GM21447 (cell line): ENCODE data around the gene HECTD4.

ENCODE experiments used
- ATAC-seq: cut with Tn5 transposase; IDR thresholded peaks from one replicate; pipeline ENCODE4 v1.9.1; 2021; ENCODE audit not compliant: unreplicated experiment

The HECTD4 gene

GRCh38 chr12:112217647-112218046, 164.6 kb downstream of the HECTD4 start:
- no peak for ATAC-seq

GRCh38 chr12:112216223-112216622, 166.0 kb downstream of the HECTD4 start:
- ATAC-seq = no peak

GRCh38 chr12:112214064-112214463, 168.2 kb downstream of the HECTD4 start:
- ATAC-seq = no peak

DNA sequence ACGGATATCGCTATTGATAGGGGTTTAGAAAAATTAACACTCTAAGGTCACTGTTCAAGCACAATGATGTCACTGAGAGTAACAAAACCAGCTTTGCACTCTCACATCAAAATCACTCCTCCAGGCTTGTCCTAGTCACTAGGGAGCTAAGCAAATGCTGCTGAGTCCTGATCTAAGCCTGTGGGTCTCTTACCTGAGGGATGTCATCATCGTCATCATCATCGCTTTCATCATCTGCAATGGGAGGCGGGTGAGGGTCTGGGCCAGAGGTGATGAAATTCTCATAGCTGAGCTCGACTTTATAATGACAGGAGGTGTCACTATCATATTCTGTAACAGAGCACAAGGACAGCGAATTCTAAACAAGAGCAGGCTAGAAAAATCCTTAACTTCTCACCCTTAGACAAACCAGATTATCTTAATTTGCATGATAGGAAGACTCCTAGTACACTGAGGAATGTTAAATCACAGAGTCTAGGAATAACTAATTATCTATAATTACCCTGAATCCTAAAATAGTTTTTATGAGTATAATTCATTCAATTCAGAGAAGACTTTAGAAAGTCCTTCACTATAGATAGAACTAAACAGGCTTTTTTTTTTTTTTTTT, 173.8 kb downstream of the HECTD4 start:
- no peak for ATAC-seq

DNA sequence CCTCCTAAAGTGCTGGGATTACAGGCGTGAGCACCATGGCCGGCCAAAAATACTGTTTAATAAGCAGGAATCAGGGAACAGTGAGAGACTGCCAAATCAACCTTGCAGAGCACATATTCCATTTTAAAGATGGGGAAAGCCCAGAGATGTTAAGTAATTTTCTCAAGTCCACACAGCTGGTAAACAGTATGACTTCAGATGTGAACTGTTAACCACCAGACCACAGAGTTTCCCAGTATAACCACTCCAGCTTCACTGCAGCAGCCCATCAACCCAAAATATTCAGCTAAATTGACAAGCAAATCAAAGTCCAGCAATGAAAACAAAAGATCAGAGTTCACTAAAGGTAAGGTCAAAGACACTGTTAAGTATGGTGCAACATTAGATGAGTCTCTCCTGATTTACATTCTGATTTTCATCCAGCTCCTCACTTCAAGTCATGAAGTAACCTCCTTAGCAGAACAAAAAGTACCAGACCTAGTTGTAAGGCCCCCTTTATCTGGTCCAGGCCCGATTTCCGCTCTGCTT, 174.8 kb downstream of the HECTD4 start:
- ATAC-seq = no peak

GRCh38 chr12:112206944-112207343, 175.3 kb downstream of the HECTD4 start:
- no peak for ATAC-seq

DNA sequence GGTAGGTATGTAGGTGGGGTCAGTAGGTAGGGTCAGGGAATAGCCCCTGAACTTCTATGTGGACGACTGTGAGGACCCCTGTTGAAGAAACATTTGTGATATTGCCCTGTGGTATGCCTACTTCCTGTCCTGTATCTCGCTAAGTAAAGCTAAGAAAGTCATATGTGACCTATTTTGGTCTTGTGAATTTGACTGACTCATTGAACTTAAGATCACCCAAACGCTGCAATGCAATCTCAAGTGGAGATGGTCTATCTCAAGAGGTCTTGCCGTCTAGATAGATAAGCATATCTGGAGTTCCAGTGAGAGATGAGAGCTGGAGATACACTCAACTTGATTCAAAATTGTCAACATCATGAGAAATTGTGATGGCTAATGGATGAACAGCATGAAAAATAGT, 183.1 kb downstream of the HECTD4 start:
- ATAC-seq = no peak

GRCh38 chr12:112198120-112198733, 184.0 kb downstream of the HECTD4 start:
- ATAC-seq = no peak

GRCh38 chr12:112196196-112196875, 185.9 kb downstream of the HECTD4 start:
- no peak for ATAC-seq

DNA sequence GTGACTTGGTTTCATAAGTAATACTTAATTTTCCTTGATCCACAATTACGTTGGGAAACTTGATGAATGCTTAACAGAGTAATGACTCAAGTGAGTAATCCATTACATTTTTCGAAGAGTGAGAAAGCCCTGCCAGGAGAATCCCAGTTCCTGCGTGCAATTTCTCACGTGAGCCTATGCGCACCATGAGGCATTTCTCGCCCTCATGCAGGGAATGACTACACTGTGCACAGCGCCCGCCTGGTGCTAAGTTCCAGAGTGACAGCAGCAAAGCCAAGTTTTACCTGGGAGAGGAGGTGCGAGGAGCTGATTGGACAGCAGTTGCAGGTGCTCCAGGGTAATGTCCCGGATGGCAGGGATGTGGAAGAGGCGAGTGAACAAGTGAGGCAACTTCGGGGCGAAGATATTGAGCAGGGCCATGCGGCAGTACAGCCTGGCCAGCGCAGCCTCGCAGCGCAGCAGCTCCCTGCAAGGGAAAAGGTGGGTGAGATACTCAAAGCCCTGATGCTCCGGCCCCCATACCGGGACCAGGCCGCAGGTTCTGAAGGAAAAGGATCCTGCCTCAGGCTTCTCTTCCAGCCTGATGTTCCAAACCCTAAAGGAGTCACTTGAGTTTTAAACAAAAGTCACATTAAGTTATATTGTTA, 187.5 kb downstream of the HECTD4 start:
- ATAC-seq = no peak

DNA sequence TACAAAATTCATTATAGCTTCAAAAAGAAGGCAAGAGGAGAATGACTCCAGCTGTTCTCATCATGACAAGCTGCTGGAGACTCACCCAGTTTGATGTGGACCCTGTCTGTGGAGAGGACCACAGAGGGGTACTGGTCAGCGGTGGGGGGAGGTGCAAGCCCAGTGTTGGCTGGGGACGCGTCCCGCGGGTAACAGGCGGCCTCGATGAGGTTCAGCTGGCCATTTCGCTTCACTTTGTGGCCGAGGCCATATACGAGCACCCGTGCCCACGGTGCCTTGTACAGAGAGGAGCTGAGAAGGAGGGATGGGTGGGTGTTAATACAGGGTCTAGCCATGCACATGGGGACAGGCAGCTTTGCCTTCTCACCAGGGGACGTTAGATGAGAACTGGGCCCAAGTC, 189.8 kb downstream of the HECTD4 start:
- ATAC-seq = no peak

- ATAC-seq = no peak
Measured at GRCh38 chr12:112191840-112192321, 190.3 kb downstream of the HECTD4 start.

DNA sequence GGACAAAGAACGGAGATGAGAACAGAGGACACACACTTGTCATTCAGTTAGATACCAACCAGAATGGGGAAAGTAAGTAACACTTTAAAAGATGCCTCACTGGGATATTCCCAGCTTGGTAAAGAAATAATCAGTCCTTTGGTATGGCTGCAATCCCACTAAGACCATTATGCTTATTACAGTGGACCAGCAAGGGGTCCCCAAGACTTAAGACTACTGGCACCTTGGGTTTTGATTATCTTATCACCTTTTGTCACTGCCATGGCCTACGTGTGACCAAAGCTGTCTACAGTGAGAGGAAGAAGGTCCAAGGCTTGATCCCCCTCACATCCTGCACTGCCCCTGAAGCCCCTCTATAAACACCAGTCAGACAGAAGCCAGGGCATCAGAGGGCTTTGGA, 191.0 kb downstream of the HECTD4 start:
- no peak for ATAC-seq

DNA sequence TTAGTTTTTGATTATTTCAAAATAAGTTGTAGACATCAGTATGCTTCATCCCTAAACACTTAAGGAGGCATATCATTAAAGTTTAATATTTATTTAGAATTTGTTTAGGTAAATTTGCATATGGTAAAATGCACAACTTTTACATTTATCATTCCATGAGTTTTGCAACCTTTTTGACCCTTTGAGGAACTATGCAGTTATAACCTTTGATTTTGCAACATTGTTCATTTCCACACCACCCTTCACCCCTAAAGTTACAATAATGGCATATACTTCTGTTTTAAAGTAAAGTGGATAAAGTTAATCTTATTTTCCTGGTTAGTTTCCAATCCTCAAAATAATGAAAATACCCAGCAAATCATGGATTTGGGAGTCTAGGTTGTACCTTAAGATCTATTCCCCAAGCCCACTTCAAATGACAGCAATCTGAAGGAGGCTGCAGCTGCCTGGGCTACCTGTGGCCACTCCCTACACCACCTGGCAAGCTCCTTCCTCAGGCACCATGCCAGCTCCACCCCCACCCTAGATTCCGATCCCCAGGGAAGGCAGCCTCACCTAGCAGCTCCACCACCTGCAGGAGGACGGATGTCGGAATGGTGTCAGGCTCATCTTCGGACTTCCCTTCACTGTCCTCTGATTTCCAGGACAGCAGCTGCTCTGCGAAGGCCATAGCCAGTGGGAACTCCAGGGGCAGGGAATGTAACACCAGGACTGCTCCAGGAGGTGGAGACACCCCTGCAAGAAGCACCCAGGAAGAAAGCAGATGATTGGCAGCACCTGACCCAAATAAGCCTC, 191.8 kb downstream of the HECTD4 start:
- ATAC-seq = no peak

DNA sequence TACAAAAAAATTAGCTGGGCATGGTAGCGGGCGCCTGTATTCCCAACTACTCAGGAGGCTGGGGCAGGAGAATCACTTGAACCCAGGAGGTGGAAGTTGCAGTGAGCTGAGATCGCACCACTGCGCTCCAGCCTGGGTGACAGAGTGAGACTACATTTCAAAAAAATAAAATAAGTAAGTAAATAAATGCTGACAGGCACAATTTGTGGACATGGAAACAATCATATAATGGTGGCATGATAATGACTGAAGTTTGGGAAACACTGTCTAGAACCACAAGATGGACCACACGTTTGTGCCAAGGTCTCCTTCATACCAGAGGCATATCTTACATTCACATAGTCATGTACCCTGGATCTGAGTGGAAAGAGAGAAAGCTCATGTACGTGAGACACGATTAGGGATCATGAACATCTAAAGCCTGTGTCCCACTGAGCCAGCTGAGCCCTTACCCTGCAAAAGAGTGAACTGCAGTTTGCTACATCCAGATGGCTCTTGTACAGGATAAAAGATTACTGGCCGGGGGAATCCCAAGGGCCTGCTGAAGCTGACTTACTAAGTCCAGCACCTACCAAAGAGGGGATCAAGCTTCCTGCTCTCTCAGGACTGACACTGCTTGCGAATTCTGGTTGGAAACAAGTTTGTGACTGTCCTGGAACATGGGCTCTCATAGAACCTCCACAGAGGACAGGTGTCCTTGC, 194.0 kb downstream of the HECTD4 start:
- ATAC-seq = no peak

DNA sequence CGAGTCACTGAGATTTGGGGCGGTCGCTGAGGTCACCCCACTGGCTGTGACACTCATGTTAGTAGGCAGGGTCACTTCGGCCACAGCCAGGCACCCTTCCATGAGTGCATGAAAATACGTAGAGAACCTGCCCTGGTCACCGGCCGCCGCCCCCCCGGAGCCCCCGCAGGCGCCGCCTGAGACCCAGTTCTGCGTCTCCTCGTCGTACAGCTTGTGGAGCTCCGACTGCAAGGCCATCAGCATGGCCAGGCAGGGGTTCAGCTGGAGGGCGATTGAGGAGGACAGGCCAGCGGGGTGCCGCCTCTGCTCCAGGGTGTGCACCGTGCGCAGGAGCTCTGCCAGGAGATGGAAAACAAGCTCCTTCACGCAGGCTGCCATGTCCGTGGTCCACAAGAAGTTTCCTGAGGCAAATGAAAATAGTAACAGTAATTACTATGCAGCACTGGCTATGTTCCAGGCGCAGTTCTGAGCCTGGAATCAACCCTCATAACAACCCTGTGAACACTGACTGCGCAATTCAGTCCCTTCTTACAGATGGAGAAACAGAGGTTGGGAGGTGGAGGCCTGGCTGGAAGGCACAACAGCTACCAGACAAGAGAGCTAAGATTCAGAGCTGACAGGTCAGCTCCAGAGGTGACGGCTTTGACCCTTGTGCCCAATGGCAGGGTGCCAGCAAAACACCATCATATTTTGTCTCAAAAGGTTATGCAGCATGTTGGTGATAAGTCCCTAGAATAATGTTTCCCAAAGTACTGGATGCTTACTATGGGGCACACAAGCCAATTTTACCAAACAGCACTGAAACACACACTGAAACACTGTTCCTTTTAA, 196.9 kb downstream of the HECTD4 start:
- ATAC-seq = no peak

DNA sequence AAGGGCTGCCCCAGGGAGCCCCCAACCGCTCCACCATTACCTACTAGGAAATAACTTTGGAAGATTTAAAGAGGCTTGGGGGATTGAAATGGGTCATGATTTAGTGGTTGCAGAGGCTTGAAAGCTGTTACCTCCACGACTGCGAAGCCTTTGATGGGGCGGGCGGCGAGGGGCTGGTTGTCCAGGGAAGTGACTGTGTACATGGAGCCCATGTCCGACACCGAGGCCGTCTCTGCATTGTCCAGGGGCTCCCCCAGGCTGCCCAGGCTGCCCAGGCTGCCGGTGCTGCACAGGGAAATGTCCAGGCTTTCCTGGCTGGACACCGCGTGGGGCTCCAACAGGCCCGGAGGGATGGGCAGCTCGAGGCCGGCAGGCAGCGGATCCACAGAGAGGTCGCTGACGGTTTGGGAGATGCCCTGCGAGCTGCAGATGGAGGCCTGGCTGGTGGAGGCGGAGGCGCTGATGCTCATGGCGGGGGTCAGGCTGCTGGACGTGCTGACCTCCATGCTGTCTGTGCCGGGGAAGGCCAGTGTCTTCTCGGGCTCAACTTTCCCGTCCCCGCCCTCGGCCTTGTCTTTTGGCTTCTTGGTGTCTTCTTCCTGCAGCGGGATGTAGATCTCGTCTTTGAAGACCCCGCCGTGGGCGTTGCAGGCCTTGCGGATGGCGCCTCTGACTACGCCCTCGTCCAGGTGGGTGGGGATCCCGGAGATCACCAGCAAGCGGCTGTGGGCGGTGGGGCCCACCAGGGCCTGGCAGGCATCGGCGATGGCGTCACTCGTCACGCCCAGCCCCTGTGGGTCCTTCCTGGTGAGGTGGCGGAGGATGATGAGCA, 198.0 kb downstream of the HECTD4 start:
- ATAC-seq = no peak
